Fibroblast of skin of left quadriceps (primary cell): ENCODE results near the gene STRA6.

Source experiments
- DNase-seq, 2 experiments: peaks; one replicate each; pipeline ENCODE4 v3.0.0-alpha.2; 2013; ENCODE audit warnings: low read depth in 2 of 2

STRA6 gene

GRCh38 chr15:74226761-74227540 lies 24.4 kb upstream of the STRA6 start:
- DNase-seq = no peak

DNA sequence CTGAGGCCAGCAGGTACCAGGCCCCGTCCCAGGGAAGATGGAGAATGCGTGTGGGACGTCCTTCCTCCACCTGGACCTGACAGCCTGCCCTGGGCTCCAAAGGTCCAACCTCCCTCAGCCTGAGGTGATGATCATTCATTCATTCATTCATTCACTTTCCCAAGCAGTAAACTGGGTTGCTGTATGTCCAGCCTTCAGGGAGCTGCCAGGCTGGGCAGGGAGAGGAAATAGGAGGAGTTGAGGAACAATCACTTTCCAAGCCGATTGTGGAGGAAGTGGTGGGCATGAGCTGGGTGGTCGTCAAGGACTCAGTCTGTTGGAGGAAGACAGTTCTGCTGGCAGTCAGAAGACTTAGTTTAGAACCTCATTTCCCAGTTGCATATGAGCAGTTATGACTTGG lies 23.3 kb upstream of the STRA6 start:
- DNase-seq = no peak

- DNase-seq = no peak
Measured at GRCh38 chr15:74222240-74223119, 19.9 kb upstream of the STRA6 start.

- DNase-seq = no peak
Measured at GRCh38 chr15:74221399-74222239, 19.0 kb upstream of the STRA6 start.

DNA sequence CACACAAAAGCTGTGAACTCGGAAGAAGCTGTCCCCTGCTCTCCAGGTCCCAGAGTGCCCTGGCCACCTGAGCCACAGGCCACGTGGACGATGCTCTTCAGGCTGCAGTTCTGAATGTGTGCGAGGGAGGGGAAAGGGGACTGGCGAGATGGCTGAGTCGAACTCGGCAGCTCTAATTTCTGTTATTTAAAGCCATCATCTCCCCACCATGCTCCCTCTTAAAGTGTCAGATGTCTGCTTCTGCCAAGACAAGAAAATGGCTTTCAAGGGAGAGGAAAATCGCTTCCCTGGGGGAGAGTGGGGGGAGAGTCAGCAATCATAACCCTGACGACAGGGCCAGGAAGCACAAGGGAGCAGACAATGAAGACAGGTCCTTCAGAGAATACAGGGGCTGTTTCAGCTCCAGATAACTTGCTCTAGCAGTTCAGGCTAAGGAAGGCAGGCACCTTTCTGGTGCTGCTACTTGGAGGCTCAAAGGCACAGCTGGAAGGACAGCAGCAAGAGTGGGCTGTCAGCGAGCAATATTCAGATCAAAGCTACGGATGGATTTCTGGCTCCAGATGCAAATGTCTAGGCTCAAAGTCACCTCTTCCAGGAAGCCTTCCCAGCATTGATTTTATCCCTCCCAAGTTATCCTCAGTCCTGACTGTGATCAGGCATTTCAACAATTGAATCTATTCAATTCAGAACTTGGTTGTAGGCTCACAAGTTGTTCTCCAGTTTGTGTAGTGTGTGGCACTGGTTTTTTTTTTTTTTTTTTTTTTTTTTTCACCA lies 18.1 kb upstream of the STRA6 start:
- no peak for DNase-seq

- no peak for DNase-seq
Measured at GRCh38 chr15:74217907-74218885, 15.6 kb upstream of the STRA6 start.

DNA sequence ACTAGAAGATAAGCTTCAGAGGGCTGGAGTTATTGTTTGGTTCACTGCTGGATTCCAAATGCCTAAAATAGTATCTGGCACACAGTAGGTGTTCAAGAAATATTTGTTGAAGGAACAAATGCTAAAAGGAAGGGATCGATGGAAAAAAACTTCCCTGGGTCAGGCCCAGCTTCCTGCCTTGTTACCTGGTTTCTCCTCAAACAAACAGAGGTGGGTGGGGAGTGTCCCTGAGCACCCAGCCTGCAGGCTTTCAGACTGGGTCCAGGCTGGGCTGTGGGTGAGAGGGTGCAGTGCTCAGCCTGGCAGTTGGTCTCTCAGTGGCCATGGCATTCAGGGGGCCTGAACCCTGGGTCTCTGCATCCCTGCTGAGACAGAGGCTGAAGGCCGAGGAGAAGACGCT lies 14.4 kb upstream of the STRA6 start:
- DNase-seq = no peak

GRCh38 chr15:74215958-74216357 lies 13.4 kb upstream of the STRA6 start:
- no peak for DNase-seq

GRCh38 chr15:74214324-74215021 lies 11.9 kb upstream of the STRA6 start:
- no peak for DNase-seq

DNA sequence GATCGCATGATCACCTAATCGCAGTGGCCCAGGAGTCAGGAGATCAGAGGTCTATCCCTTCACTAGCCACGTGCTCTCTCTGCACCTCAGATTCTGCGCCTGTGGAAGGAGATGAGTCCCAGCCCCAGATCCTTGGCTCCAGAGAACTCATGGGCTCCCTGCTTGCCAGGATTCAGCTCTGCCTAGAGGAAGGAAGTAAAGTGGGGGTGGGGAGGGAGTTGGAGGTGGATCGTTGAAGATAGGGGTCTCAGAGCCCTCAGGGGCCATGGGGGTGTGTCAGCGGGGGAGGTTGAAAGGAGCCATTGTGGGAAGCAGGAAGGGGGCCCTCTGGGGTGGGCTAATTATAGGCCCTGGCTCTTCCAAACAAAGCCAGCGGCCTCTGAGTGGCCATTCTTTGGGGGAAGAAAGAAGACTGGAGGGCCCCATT lies 11.3 kb upstream of the STRA6 start:
- no peak for DNase-seq

DNA sequence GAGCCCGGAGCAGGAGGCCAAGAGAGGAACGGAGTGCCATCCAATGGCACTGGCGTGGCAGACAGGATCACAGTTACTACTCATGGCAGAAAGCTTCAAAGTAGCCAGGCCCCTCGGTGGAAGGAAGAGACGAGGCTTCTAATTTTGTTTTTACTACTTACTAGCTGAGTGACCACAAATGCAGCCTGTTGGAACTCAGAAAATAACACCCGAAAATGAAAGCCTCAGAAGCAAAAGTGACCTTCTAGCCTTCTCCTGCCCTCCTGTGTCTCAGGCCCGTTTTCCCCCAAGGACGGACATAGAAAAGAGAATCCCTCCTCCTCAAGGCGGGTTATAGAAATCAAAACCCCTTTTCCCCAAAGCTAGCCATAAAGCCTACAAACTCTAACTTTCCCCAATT lies 9.9 kb upstream of the STRA6 start:
- DNase-seq = no peak

GRCh38 chr15:74211656-74212055 lies 9.1 kb upstream of the STRA6 start:
- DNase-seq = no peak

DNA sequence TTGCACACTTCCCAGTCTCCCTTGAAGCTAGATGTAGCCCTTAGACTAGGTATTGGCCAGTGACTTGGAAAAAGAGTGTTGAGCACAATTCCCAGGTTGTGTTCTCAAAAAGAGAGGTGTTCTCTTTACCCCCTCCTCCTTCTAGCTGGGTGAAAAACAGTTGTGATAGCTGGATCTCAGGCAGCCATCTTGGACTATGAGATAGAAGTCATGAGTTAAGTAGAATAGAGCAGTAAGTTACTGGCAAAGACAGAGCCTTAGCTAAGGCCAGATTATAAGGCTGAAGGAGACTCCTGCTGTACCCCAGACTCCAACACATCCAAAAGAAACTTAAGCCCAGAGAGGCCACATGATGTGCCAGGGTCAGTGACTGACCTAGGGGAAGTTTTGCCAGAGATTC lies 8.1 kb upstream of the STRA6 start:
- no peak for DNase-seq

GRCh38 chr15:74209997-74210671 lies 7.5 kb upstream of the STRA6 start:
- DNase-seq = peak; percentile 77 to 79

DNA sequence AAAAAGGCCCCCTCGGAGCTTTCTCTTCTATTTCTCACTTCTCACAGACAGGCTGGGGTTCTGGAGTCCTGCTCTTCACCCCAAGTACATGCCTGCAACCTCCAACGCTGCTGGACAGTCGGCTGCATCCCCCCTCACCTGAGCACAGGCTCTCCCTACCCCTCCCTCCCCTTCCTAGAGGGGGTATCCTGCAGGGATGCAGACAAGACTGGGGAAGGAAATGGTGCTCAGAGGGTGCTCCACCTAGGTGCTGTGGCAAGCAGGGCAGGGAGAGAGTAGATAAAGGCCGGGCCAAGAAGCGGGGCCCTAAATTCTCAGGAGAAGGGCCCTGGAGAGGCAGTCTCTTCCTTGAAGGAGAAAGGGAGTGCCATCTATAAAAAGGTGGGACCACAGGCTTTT lies 7.0 kb upstream of the STRA6 start:
- no peak for DNase-seq

DNA sequence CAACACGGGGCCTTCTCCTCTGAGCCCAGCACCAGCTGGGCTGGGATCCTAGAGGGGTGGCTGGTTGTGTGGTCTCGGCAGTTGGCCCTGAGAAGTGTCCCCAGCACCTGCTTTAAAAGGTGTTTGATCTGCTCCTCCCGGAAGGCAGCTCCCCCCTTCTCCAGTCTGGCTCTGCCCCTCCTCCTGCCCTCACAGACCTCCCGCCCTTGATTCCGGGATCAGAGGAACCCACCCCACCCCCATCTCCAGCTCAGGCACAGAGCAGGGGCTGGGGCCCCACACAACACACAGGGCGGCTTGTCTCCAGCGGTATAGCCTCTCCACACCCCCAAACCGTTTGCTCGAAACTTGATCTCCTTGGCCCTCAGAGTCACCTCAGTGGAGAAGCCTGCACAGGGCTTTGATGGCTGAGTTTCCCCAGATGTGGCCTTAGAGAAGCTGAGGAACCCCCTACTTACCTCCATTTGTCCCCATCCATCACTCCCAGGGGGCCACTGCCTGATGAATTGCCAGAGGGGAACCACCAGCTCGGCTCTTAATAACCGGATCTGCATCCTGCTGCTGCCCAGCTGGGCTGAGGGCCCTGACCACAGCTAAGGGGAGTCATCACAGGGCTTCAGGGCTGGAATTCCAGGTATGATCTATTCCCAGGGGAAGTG lies 6.4 kb upstream of the STRA6 start:
- DNase-seq = peak in 1 of 2 experiments; percentile 37

GRCh38 chr15:74208496-74208895 lies 5.9 kb upstream of the STRA6 start:
- no peak for DNase-seq
